CD4-positive, CD25-positive, alpha-beta regulatory T cell (primary cell): ENCODE results near the gene NEIL1. TPM values are rescaled to one million over a fixed set of nuclear protein-coding genes. Genes with fewer than 3 reads are reported as not detected.
"Not testable (repeated sequence)": the region's sequence is repeated elsewhere in the genome, so short reads cannot be mapped to it uniquely, and the experiment has no call there.

Source experiments
- ATAC-seq, 2 donors: fragments of 150-1000 bp; cut with Tn5 transposase; one replicate each; pipeline ENCODE4 v1.10.0; 2021; ENCODE audit warnings: low read depth in 2 of 2, moderate number of reproducible peaks in 2 of 2, moderate library complexity in 1 of 2
- DNase-seq, 3 donors: peaks; one replicate each; pipeline versions ENCODE4 v3.0.0 to v3.0.0-alpha.2; 2012 to 2022; ENCODE audit warnings: mixed read lengths in 1 of 3
- H3K27ac ChIP-seq: one replicate; pipeline ENCODE4 v1.7.0; 2013; ENCODE audit warnings: mild to moderate bottlenecking, low read length; ENCODE audit not compliant: insufficient read depth, poor library complexity, severe bottlenecking
- H3K27me3 ChIP-seq: one replicate; pipeline ENCODE4 v1.7.0; 2013; ENCODE audit warnings: low read length; ENCODE audit not compliant: control insufficient read depth, insufficient read depth
- H3K36me3 ChIP-seq: one replicate; pipeline ENCODE4 v1.7.0; 2013; ENCODE audit warnings: mild to moderate bottlenecking, low read length, moderate library complexity; ENCODE audit not compliant: control insufficient read depth, insufficient read depth
- H3K4me1 ChIP-seq: 2 replicates; pipeline ENCODE4 v1.7.0; 2013; ENCODE audit warnings: mild to moderate bottlenecking, low read length; ENCODE audit not compliant: insufficient read depth, control insufficient read depth, poor library complexity, severe bottlenecking
- H3K4me3 ChIP-seq: one replicate; pipeline ENCODE4 v1.7.0; 2013; ENCODE audit warnings: low read depth, mild to moderate bottlenecking, low read length, moderate library complexity
- H3K9me3 ChIP-seq, 2 experiments: 1 replicate in 1 of 2; 2 replicates in 1 of 2; pipeline ENCODE4 v1.7.0; 2013; ENCODE audit warnings: low read length in 2 of 2, mild to moderate bottlenecking in 1 of 2, moderate library complexity in 1 of 2; ENCODE audit not compliant: control insufficient read depth in 2 of 2
- H3K27ac Mint-ChIP-seq, 3 donors: one replicate each; pipeline ENCODE4 v1.8.0; 2020 to 2022; ENCODE audit warnings: mild to moderate bottlenecking in 3 of 3, mixed read lengths in 3 of 3, moderate library complexity in 2 of 3
- H3K27me3 Mint-ChIP-seq: one replicate; pipeline ENCODE4 v1.8.0; 2022; ENCODE audit warnings: mild to moderate bottlenecking, mixed read lengths
- H3K36me3 Mint-ChIP-seq: one replicate; pipeline ENCODE4 v1.8.0; 2020; ENCODE audit warnings: mixed read lengths
- H3K4me1 Mint-ChIP-seq, 4 donors: one replicate each; pipeline ENCODE4 v1.8.0; 2020 to 2022; ENCODE audit warnings: mixed read lengths in 4 of 4, mild to moderate bottlenecking in 1 of 4
- H3K4me3 Mint-ChIP-seq, 4 donors: one replicate each; pipeline ENCODE4 v1.8.0; 2020 to 2022; ENCODE audit warnings: mild to moderate bottlenecking in 4 of 4, mixed read lengths in 4 of 4, moderate library complexity in 3 of 4
- H3K9me3 Mint-ChIP-seq, 7 donors: one replicate each; pipeline ENCODE4 v1.8.0; 2020 to 2022; ENCODE audit warnings: mixed read lengths in 7 of 7, mild to moderate bottlenecking in 3 of 7, moderate library complexity in 2 of 7
- polyA plus RNA-seq, 4 donors: library from polyadenylated mRNA; unstranded; fragments of 300-500 nt; fragmentation: Illumina TruSeq; gene quantifications; one replicate each; pipeline ENCODE4 v1.2.3, GENCODE V29; 2021
- total RNA-seq: library from RNA; stranded (reverse); gene quantifications from one replicate; pipeline ENCODE4 v1.2.3, GENCODE V29; 2022

Gene NEIL1
- total and polyA plus RNA-seq, 5 donors from 2014 or later: 1.1 to 23.7 (median 1.6) TPM

- DNase-seq (peak in 1 of 3 donors; percentile 24), ATAC-seq (no peak)
- H3K9me3 Mint-ChIP-seq: peaks cover 0 to 2% (median 0%) of the 10 kb centered on the region in 7 donors
- H3K4me1 ChIP-seq: no peaks in the 10 kb centered on the region
- no peak overlapping the region for H3K4me3 Mint-ChIP-seq
- peaks cover 0 to 2% (median 0%) of the 10 kb centered on the region in 4 donors for H3K4me1 Mint-ChIP-seq
- no peaks in the 10 kb centered on the region for H3K36me3 ChIP-seq
- no peaks in the 10 kb centered on the region for H3K36me3 Mint-ChIP-seq
- H3K27ac Mint-ChIP-seq: no peak overlapping the region
- no peaks in the 10 kb centered on the region for H3K9me3 ChIP-seq
- peaks cover 51% of the 10 kb centered on the region for H3K27me3 Mint-ChIP-seq
- H3K27ac ChIP-seq: no peak overlapping the region
- peaks cover 24% of the 10 kb centered on the region for H3K27me3 ChIP-seq
- no peak overlapping the region for H3K4me3 ChIP-seq
Observed at GRCh38 chr15:75307778-75308390, 39.0 kb upstream of the NEIL1 start.

GRCh38 chr15:75309711-75310110, 37.1 kb upstream of the NEIL1 start:
- peaks cover 21% of the 10 kb centered on the region for H3K27me3 ChIP-seq
- no peak overlapping the region for H3K27ac Mint-ChIP-seq
- peaks cover 45% of the 10 kb centered on the region for H3K27me3 Mint-ChIP-seq
- no peaks in the 10 kb centered on the region for H3K4me1 ChIP-seq
- peaks cover 0 to 2% (median 0%) of the 10 kb centered on the region in 7 donors for H3K9me3 Mint-ChIP-seq
- ATAC-seq: no peak
- H3K9me3 ChIP-seq: no peaks in the 10 kb centered on the region
- H3K4me3 ChIP-seq: no peak overlapping the region
- DNase-seq: no peak
- peaks cover 0 to 2% (median 0%) of the 10 kb centered on the region in 4 donors for H3K4me1 Mint-ChIP-seq
- H3K27ac ChIP-seq: no peak overlapping the region
- no peak overlapping the region for H3K4me3 Mint-ChIP-seq
- H3K36me3 ChIP-seq: no peaks in the 10 kb centered on the region
- no peaks in the 10 kb centered on the region for H3K36me3 Mint-ChIP-seq

GRCh38 chr15:75312548-75312947, 34.3 kb upstream of the NEIL1 start:
- not testable (repeated sequence) for H3K9me3 Mint-ChIP-seq, H3K36me3 ChIP-seq, H3K36me3 Mint-ChIP-seq, ATAC-seq, H3K27ac ChIP-seq, H3K4me3 ChIP-seq, H3K27me3 ChIP-seq, H3K27ac Mint-ChIP-seq, H3K4me3 Mint-ChIP-seq, H3K4me1 ChIP-seq, DNase-seq, H3K9me3 ChIP-seq, H3K4me1 Mint-ChIP-seq
- peaks cover 30% of the 10 kb centered on the region for H3K27me3 Mint-ChIP-seq

- Histone ChIP-seq H3K4me3 (no peak overlapping the region), H3K36me3 (no peaks in the 10 kb centered on the region), H3K27ac (no peak overlapping the region), H3K4me1 (no peaks in the 10 kb centered on the region), H3K27me3 (peaks cover 2% of the 10 kb centered on the region), H3K9me3 (no peaks in the 10 kb centered on the region)
- Mint-ChIP-seq H3K36me3 (no peaks in the 10 kb centered on the region), H3K4me3 (no peak overlapping the region), H3K9me3 (peaks cover 0 to under 1% (median 0%) of the 10 kb centered on the region in 7 donors), H3K27ac (no peak overlapping the region), H3K27me3 (peaks cover 23% of the 10 kb centered on the region), H3K4me1 (no peaks in the 10 kb centered on the region)
- no peak for ATAC-seq
- no peak for DNase-seq
Observed at GRCh38 chr15:75313116-75313845, 33.6 kb upstream of the NEIL1 start.

- peaks cover 0 to 2% (median 0%) of the 10 kb centered on the region in 7 donors for H3K9me3 Mint-ChIP-seq
- no peak overlapping the region for H3K4me3 Mint-ChIP-seq
- Histone ChIP-seq H3K36me3 (no peaks in the 10 kb centered on the region), H3K4me1 (no peaks in the 10 kb centered on the region), H3K9me3 (no peaks in the 10 kb centered on the region), H3K27me3 (peaks cover 2% of the 10 kb centered on the region), H3K27ac (no peak overlapping the region), H3K4me3 (no peak overlapping the region)
- no peak overlapping the region for H3K27ac Mint-ChIP-seq
- DNase-seq: no peak
- peaks cover 10% of the 10 kb centered on the region for H3K27me3 Mint-ChIP-seq
- no peaks in the 10 kb centered on the region for H3K36me3 Mint-ChIP-seq
- no peaks in the 10 kb centered on the region for H3K4me1 Mint-ChIP-seq
- no peak for ATAC-seq
Observed at GRCh38 chr15:75314552-75315290, 32.1 kb upstream of the NEIL1 start.

GRCh38 chr15:75319231-75319897, 27.5 kb upstream of the NEIL1 start:
- not testable (repeated sequence) for H3K9me3 Mint-ChIP-seq, H3K27ac Mint-ChIP-seq

GRCh38 chr15:75321711-75322110, 25.1 kb upstream of the NEIL1 start:
- Mint-ChIP-seq H3K4me3 (no peak overlapping the region), H3K27me3 (no peaks in the 10 kb centered on the region), H3K36me3 (no peaks in the 10 kb centered on the region), H3K4me1 (no peaks in the 10 kb centered on the region), H3K27ac (no peak overlapping the region), H3K9me3 (peaks cover 0 to 2% (median 0%) of the 10 kb centered on the region in 7 donors)
- no peaks in the 10 kb centered on the region for H3K9me3 ChIP-seq
- H3K36me3 ChIP-seq: no peaks in the 10 kb centered on the region
- H3K27me3 ChIP-seq: no peaks in the 10 kb centered on the region
- no peak for DNase-seq
- H3K4me1 ChIP-seq: no peaks in the 10 kb centered on the region
- H3K4me3 ChIP-seq: no peak overlapping the region
- no peak for ATAC-seq
- H3K27ac ChIP-seq: no peak overlapping the region

More at GRCh38 chr15:75319231-75319897, 27.5 kb upstream of the NEIL1 start:
- H3K27me3 ChIP-seq, H3K4me1 ChIP-seq, H3K36me3 ChIP-seq, H3K36me3 Mint-ChIP-seq, DNase-seq, ATAC-seq, H3K27ac ChIP-seq, H3K4me1 Mint-ChIP-seq, H3K9me3 ChIP-seq, H3K4me3 ChIP-seq, H3K4me3 Mint-ChIP-seq, H3K27me3 Mint-ChIP-seq: not testable (repeated sequence)
